Activated B cell treated with CpG ODN at 0.5 μM for 24 hours (primary cell): Measurements from ENCODE around the gene NUDCD3. TPM values are rescaled to one million over a fixed set of nuclear protein-coding genes. Genes with fewer than 3 reads are reported as not detected.

Source experiments
- ATAC-seq: fragments of 200-7000 bp; cut with Tn5 transposase; one replicate; pipeline ENCODE4 v1.10.0; 2021; ENCODE audit warnings: low read depth, mild to moderate bottlenecking, moderate library complexity
- CTCF ChIA-PET: fragments of 350-600 bp; sonication (Branson Sonifier 250); formaldehyde crosslinking; loops from one replicate; lab custom pipeline; 2021; ENCODE audit warnings: antibody characterized with exemption; lab: Charles Lee
- POLR2A ChIA-PET: fragments of 350-600 bp; sonication (Branson Sonifier 250); formaldehyde crosslinking; loops from one replicate; lab custom pipeline; 2021; ENCODE audit warnings: antibody characterized with exemption; lab: Charles Lee
- DNase-seq: peaks from one replicate; pipeline ENCODE4 v3.0.0; 2022
- H3K27ac Mint-ChIP-seq: one replicate; pipeline ENCODE4 v1.8.0; 2020; ENCODE audit warnings: mixed read lengths
- H3K27me3 Mint-ChIP-seq: one replicate; pipeline ENCODE4 v1.8.0; 2021; ENCODE audit warnings: mixed read lengths
- H3K36me3 Mint-ChIP-seq: one replicate; pipeline ENCODE4 v1.8.0; 2021; ENCODE audit warnings: low read depth, mixed read lengths
- H3K4me1 Mint-ChIP-seq: one replicate; pipeline ENCODE4 v1.8.0; 2021; ENCODE audit warnings: mixed read lengths
- H3K4me3 Mint-ChIP-seq: one replicate; pipeline ENCODE4 v1.8.0; 2020; ENCODE audit warnings: mild to moderate bottlenecking, mixed read lengths
- H3K9me3 Mint-ChIP-seq: one replicate; pipeline ENCODE4 v1.8.0; 2020; ENCODE audit warnings: mixed read lengths
- intact Hi-C: fragments of 100-400 bp; cut with micrococcal nuclease; formaldehyde crosslinking; loops from one replicate; pipeline ENCODE4 v1.15.1; 2024
- total RNA-seq: library from RNA; stranded (reverse); gene quantifications from 2 replicates; pipeline ENCODE4 v1.2.3, GENCODE V29; 2022
- TF ChIP-seq, protein P1 (sequence below): fragments of 200-600 bp; IDR thresholded peaks from one replicate; pipeline ENCODE4 v1.8.0; 2022; ENCODE audit warnings: antibody characterized with exemption, mild to moderate bottlenecking

The NUDCD3 gene
- total RNA-seq, 1 donor from 2014 or later = 85.1 TPM

DNA sequence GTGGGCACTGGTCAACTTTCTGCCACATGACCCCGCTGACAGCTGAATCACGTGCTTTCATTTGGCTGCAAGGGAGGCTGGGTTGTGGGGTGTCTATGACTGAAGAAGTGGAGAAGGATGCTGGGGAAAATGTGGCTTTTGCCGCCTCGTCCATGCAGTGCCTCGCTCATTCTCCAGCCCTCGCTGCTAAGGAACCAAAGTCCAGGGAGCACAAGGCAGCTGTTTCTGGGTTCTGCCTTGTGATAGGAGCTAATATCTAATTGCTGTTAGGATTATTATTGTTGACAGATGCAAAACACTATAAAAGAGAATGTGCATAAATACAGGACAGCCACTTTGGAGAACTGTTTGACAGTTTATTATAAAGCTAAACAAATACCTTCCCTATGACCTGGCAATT, 160.1 kb downstream of the NUDCD3 start:
- CTCF ChIA-PET = no interaction called here
- peaks cover 15% of the 10 kb centered on the region for H3K27me3 Mint-ChIP-seq
- no peak overlapping the region for H3K4me3 Mint-ChIP-seq
- POLR2A ChIA-PET = no interaction called here
- H3K4me1 Mint-ChIP-seq = peaks cover 5% of the 10 kb centered on the region
- DNase-seq (no peak), ATAC-seq (no peak)
- no peak overlapping the region for H3K27ac Mint-ChIP-seq
- H3K9me3 Mint-ChIP-seq = no peaks in the 10 kb centered on the region
- TF ChIP-seq, protein P1, sequence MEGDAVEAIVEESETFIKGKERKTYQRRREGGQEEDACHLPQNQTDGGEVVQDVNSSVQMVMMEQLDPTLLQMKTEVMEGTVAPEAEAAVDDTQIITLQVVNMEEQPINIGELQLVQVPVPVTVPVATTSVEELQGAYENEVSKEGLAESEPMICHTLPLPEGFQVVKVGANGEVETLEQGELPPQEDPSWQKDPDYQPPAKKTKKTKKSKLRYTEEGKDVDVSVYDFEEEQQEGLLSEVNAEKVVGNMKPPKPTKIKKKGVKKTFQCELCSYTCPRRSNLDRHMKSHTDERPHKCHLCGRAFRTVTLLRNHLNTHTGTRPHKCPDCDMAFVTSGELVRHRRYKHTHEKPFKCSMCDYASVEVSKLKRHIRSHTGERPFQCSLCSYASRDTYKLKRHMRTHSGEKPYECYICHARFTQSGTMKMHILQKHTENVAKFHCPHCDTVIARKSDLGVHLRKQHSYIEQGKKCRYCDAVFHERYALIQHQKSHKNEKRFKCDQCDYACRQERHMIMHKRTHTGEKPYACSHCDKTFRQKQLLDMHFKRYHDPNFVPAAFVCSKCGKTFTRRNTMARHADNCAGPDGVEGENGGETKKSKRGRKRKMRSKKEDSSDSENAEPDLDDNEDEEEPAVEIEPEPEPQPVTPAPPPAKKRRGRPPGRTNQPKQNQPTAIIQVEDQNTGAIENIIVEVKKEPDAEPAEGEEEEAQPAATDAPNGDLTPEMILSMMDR = no peak
- intact Hi-C loops = no loop called here
- no peaks in the 10 kb centered on the region for H3K36me3 Mint-ChIP-seq

GRCh38 chr7:44329888-44330287, 160.6 kb downstream of the NUDCD3 start:
- DNase-seq = no peak
- H3K4me1 Mint-ChIP-seq = peaks cover 5% of the 10 kb centered on the region
- H3K27me3 Mint-ChIP-seq = peaks cover 15% of the 10 kb centered on the region
- no peak for ATAC-seq
- TF ChIP-seq, protein P1 = no peak
- POLR2A ChIA-PET = no interaction called here
- no peaks in the 10 kb centered on the region for H3K36me3 Mint-ChIP-seq
- H3K27ac Mint-ChIP-seq = no peak overlapping the region
- intact Hi-C loops = no loop called here
- CTCF ChIA-PET = no interaction called here
- no peaks in the 10 kb centered on the region for H3K9me3 Mint-ChIP-seq
- H3K4me3 Mint-ChIP-seq = no peak overlapping the region

Other genes with a start within 250 kb of the NUDCD3 start
- gene CAMK2B, start 165.1 kb downstream of the NUDCD3 start, total RNA-seq = 0.17 and 0.58 TPM in 2 replicates
- not detected in 2 replicates for gene NPC1L1, start 50.7 kb upstream of the NUDCD3 start, total RNA-seq
- gene DDX56, start 83.2 kb upstream of the NUDCD3 start, total RNA-seq = 92.6 and 99.7 TPM in 2 replicates
- 61.7 and 70.1 TPM in 2 replicates for gene TMED4, start 91.6 kb upstream of the NUDCD3 start, total RNA-seq
- 79.5 and 81.7 TPM in 2 replicates for gene OGDH, start 116.0 kb upstream of the NUDCD3 start, total RNA-seq